GM18505 (cell line): ENCODE results near the gene EMP3.

Source experiments
- ATAC-seq: cut with Tn5 transposase; IDR thresholded peaks from one replicate; pipeline ENCODE4 v1.9.1; 2021; ENCODE audit not compliant: unreplicated experiment
- POLR2A ChIP-seq: IDR thresholded peaks from 4 replicates; pipeline ENCODE4 v1.6.1; 2011; ENCODE audit warnings: borderline replicate concordance; ENCODE audit not compliant: insufficient read depth, insufficient read length; ENCODE audit errors: extremely low read depth

Gene EMP3

GRCh38 chr19:48346191-48346590, 20.8 kb downstream of the EMP3 start:
- ATAC-seq, result no peak
- no peak for TF ChIP-seq POLR2A

- TF ChIP-seq POLR2A, result no peak
- ATAC-seq, result no peak
Observed at GRCh38 chr19:48348045-48348444, 22.7 kb downstream of the EMP3 start.

- no peak for ATAC-seq
- TF ChIP-seq POLR2A, result no peak
Observed at GRCh38 chr19:48348737-48349136, 23.4 kb downstream of the EMP3 start.

GRCh38 chr19:48350856-48351255, 25.5 kb downstream of the EMP3 start:
- no peak for TF ChIP-seq POLR2A
- ATAC-seq, result no peak

- no peak for TF ChIP-seq POLR2A
- no peak for ATAC-seq
Observed at GRCh38 chr19:48351341-48351752, 26.0 kb downstream of the EMP3 start.

DNA sequence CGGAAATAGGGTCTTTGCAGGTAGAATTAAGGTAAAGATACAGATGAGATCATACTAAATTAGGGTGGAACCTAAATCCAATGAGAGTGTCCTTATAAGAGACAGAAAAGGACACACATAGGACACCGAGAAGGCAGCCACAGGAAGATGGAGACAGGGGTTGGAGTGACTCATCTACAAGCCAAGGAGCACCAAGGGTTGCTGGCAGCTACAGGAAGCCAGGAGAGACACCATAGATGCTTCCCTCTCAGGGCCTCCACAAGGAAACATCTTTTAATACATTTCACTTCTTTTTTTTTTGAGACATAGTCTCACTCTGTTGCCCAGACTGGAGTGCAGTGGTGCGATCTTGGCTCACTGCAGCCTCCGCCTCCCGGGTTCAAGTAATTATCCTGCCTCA, 28.3 kb downstream of the EMP3 start:
- no peak for TF ChIP-seq POLR2A
- no peak for ATAC-seq

DNA sequence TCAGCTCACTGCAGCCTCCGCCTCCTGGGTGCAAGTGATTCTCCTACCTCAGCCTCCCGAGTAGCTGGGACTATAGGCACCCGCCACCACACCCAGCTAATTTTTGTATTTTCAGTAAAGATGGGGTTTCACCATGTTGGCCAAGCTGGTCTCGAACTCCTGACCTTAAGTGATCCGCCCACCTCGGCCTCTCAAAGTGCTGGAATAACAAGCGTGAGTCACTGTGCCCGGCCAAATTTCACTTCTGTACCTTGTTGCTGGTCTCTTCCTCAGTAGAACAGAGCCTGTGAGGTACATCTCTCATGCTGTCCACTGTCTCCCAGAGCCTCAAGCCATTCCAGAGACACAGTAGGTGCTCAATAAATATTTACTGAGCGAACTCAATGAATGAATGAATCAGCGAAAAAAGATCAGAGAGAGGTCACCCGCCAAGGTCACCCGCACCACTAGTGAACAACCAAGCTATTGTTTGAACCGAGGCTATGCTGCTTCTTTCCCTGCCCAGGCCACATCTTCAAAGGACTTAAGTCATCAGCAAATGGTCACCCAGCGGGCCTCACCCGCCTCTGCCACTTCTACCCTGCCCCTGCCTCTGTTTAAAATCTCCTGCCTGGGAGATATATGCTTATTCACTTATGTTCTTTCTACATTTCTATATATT, 29.1 kb downstream of the EMP3 start:
- TF ChIP-seq POLR2A, result no peak
- no peak for ATAC-seq

DNA sequence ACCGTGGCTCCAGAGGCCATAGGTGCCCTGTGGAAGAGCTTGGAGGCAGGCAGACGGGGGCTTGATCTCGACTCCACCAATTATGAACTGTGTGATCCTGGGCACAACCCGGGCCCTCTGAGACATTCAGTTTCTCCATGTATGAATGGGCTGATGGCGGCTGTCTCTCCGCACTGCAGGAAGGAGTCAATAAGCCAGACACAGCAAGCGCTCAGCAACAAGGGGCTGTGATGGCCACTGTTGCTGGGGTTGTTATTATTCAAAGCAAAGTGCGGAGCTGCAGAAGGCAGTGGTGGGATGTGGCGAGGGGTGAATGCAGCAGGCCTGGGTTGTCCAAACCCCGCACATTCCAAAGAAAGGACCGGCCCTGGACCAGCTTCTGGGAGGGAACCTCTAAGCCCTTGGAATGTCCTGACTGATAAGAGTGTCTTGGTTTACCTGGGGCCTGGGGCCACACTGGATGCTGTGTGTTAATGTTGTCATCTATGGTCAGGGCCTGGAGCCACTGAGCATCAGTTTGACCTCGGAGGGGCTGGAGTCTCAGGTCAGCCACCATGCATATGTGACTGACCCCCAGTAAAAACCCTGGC, 30.1 kb downstream of the EMP3 start:
- TF ChIP-seq POLR2A, result no peak
- no peak for ATAC-seq

- ATAC-seq, result no peak
- TF ChIP-seq POLR2A, result no peak
Observed at GRCh38 chr19:48359123-48359522, 33.8 kb downstream of the EMP3 start.

- no peak for TF ChIP-seq POLR2A
Observed at GRCh38 chr19:48361912-48362311, 36.6 kb downstream of the EMP3 start.

GRCh38 chr19:48362716-48363499, 37.6 kb downstream of the EMP3 start:
- ATAC-seq, result peak; percentile 37
- peak; percentile 27 for TF ChIP-seq POLR2A

More at GRCh38 chr19:48361912-48362311, 36.6 kb downstream of the EMP3 start:
- ATAC-seq, result no peak

GRCh38 chr19:48363500-48363809, 38.1 kb downstream of the EMP3 start:
- ATAC-seq, result peak; percentile 10

GRCh38 chr19:48363810-48364597, 38.7 kb downstream of the EMP3 start, which contains the start of the genes SYNGR4 and TMEM143:
Gene SYNGR4, plus strand, starts transcription at chr19:48364367. Its CDS starts 1,476 bp downstream, at chr19:48365843.
Gene TMEM143, minus strand, starts transcription at chr19:48363940. Its CDS starts 20 bp downstream, at chr19:48363920.
- peak; percentile 58 for TF ChIP-seq POLR2A
- peak; percentile 85 for ATAC-seq

More at GRCh38 chr19:48363500-48363809, 38.1 kb downstream of the EMP3 start:
- TF ChIP-seq POLR2A, result no peak
